WTC11 (cell line): Measurements from ENCODE around the gene FBN2. TPM values are rescaled to one million over a fixed set of nuclear protein-coding genes. Genes with fewer than 3 reads are reported as not detected.

Source experiments
- ATAC-seq: fragments of 200-7000 bp; cut with Tn5 transposase; 2 replicates; pipeline ENCODE4 v1.10.0; 2021; ENCODE audit warnings: mild to moderate bottlenecking, moderate library complexity
- CTCF ChIA-PET: fragments of 300-600 bp; sonication (Branson Sonifier 250); formaldehyde crosslinking; loops from one replicate; lab custom pipeline; 2021; ENCODE audit warnings: antibody characterized with exemption; lab: Charles Lee
- POLR2A ChIA-PET: fragments of 350-600 bp; sonication (Branson Sonifier 250); formaldehyde crosslinking; loops from one replicate; lab custom pipeline; 2021; ENCODE audit warnings: antibody characterized with exemption; lab: Charles Lee
- DNase-seq: peaks from one replicate; pipeline ENCODE4 v3.0.0; 2021; ENCODE audit warnings: low spot score
- H3K27ac Mint-ChIP-seq: 2 replicates; pipeline ENCODE4 v1.8.0; 2021; ENCODE audit warnings: mixed read lengths
- H3K27me3 Mint-ChIP-seq: 2 replicates; pipeline ENCODE4 v1.8.0; 2021; ENCODE audit warnings: low read depth, mild to moderate bottlenecking, moderate library complexity, mixed read lengths
- H3K36me3 Mint-ChIP-seq: 2 replicates; pipeline ENCODE4 v1.8.0; 2021; ENCODE audit warnings: mixed read lengths
- H3K4me1 Mint-ChIP-seq: 2 replicates; pipeline ENCODE4 v1.8.0; 2022; ENCODE audit warnings: mixed read lengths
- H3K4me3 Mint-ChIP-seq: 2 replicates; pipeline ENCODE4 v1.8.0; 2021; ENCODE audit warnings: mild to moderate bottlenecking, moderate library complexity, mixed read lengths
- H3K9me3 Mint-ChIP-seq: 2 replicates; pipeline ENCODE4 v1.8.0; 2021; ENCODE audit warnings: mixed read lengths
- EMX1 ChIP-seq: fragments of 250-450 bp; sonication (Bioruptor Pico); IDR thresholded peaks from 2 replicates; pipeline ENCODE4 v1.8.0; 2021; ENCODE audit warnings: mild to moderate bottlenecking
- FOXJ3 ChIP-seq: sonication (generic); formaldehyde crosslinking; IDR thresholded peaks from 2 replicates; pipeline ENCODE4 v1.9.0; 2021; ENCODE audit warnings: missing genetic modification reagents, mild to moderate bottlenecking, borderline replicate concordance
- GTF2I ChIP-seq: fragments of 250-450 bp; sonication (Bioruptor Pico); conservative IDR thresholded peaks from 2 replicates; pipeline ENCODE4 v1.4.0; 2021; ENCODE audit warnings: mild to moderate bottlenecking
- IRF2 ChIP-seq: sonication (generic); formaldehyde crosslinking; IDR thresholded peaks from 2 replicates; pipeline ENCODE4 v1.8.0; 2022; ENCODE audit warnings: low read depth, missing genetic modification reagents, borderline replicate concordance
- NFATC4 ChIP-seq: fragments of 250-450 bp; sonication (Bioruptor Pico); IDR thresholded peaks from 2 replicates; pipeline ENCODE4 v1.9.0; 2021; ENCODE audit warnings: mild to moderate bottlenecking
- total RNA-seq: library from RNA; stranded (reverse); gene quantifications from 3 replicates; pipeline ENCODE4 v1.2.3, GENCODE V29; 2021
- TF ChIP-seq, protein P1 (sequence below): sonication (generic); formaldehyde crosslinking; IDR thresholded peaks from 2 replicates; pipeline ENCODE4 v1.8.0; 2022; ENCODE audit warnings: mild to moderate bottlenecking, missing genetic modification reagents
- TF ChIP-seq, protein P2 (sequence below): sonication (generic); formaldehyde crosslinking; IDR thresholded peaks from 2 replicates; pipeline ENCODE4 v1.8.0; 2023; ENCODE audit warnings: mild to moderate bottlenecking, missing genetic modification reagents
- TF ChIP-seq, protein P3 (sequence below): sonication (generic); formaldehyde crosslinking; IDR thresholded peaks from 2 replicates; pipeline ENCODE4 v1.8.1; 2023; ENCODE audit warnings: mild to moderate bottlenecking, missing genetic modification reagents, borderline replicate concordance
- TF ChIP-seq, protein P4 (sequence below): sonication (generic); formaldehyde crosslinking; IDR thresholded peaks from 2 replicates; pipeline ENCODE4 v1.8.0; 2022; ENCODE audit warnings: mild to moderate bottlenecking, missing genetic modification reagents
- TF ChIP-seq, protein P5 (sequence below): sonication (generic); formaldehyde crosslinking; IDR thresholded peaks from 2 replicates; pipeline ENCODE4 v1.8.0; 2023; ENCODE audit warnings: missing genetic modification reagents
- TF ChIP-seq, protein P6 (sequence below): fragments of 250-450 bp; sonication (Bioruptor Pico); IDR thresholded peaks from 2 replicates; pipeline ENCODE4 v1.9.0; 2021; ENCODE audit warnings: moderate library complexity, mild to moderate bottlenecking, inconsistent platforms, borderline replicate concordance
- TF ChIP-seq, protein P7 (sequence below): sonication (generic); formaldehyde crosslinking; IDR thresholded peaks from 2 replicates; pipeline ENCODE4 v1.8.1; 2023; ENCODE audit warnings: mild to moderate bottlenecking, missing genetic modification reagents, moderate library complexity
- TF ChIP-seq, protein P8 (sequence below): sonication (generic); formaldehyde crosslinking; IDR thresholded peaks from 2 replicates; pipeline ENCODE4 v1.8.1; 2023; ENCODE audit warnings: mild to moderate bottlenecking, missing genetic modification reagents

Gene FBN2
- total RNA-seq, 1 experiment from 2014 or later = 56.7 TPM

DNA sequence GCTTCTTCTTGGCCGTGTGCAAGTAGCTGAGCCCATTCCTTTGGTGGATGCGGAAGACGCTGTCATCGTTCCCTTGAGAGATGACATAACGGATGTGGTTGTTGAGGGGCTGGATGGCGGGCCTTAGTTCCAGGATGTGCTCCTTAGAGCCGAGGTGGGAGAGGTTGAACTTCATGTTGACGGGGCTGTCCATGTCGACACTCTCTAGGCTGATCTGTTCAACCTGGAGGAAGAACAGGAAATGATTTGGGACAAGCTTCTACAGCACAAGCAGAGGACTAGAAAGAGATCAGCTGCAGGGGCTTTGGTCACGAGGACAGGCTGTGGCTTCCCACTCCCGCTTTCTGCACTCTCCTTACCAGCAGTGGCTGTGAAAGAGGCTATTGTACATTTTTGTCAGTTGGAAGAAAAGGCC lies 278.4 kb downstream of the FBN2 start (continued):
- TF ChIP-seq, protein P1, sequence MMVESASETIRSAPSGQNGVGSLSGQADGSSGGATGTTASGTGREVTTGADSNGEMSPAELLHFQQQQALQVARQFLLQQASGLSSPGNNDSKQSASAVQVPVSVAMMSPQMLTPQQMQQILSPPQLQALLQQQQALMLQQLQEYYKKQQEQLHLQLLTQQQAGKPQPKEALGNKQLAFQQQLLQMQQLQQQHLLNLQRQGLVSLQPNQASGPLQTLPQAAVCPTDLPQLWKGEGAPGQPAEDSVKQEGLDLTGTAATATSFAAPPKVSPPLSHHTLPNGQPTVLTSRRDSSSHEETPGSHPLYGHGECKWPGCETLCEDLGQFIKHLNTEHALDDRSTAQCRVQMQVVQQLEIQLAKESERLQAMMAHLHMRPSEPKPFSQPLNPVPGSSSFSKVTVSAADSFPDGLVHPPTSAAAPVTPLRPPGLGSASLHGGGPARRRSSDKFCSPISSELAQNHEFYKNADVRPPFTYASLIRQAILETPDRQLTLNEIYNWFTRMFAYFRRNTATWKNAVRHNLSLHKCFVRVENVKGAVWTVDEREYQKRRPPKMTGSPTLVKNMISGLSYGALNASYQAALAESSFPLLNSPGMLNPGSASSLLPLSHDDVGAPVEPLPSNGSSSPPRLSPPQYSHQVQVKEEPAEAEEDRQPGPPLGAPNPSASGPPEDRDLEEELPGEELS (CRISPR knock-in tag) = no peak
- TF ChIP-seq, protein P2, sequence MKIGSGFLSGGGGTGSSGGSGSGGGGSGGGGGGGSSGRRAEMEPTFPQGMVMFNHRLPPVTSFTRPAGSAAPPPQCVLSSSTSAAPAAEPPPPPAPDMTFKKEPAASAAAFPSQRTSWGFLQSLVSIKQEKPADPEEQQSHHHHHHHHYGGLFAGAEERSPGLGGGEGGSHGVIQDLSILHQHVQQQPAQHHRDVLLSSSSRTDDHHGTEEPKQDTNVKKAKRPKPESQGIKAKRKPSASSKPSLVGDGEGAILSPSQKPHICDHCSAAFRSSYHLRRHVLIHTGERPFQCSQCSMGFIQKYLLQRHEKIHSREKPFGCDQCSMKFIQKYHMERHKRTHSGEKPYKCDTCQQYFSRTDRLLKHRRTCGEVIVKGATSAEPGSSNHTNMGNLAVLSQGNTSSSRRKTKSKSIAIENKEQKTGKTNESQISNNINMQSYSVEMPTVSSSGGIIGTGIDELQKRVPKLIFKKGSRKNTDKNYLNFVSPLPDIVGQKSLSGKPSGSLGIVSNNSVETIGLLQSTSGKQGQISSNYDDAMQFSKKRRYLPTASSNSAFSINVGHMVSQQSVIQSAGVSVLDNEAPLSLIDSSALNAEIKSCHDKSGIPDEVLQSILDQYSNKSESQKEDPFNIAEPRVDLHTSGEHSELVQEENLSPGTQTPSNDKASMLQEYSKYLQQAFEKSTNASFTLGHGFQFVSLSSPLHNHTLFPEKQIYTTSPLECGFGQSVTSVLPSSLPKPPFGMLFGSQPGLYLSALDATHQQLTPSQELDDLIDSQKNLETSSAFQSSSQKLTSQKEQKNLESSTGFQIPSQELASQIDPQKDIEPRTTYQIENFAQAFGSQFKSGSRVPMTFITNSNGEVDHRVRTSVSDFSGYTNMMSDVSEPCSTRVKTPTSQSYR (CRISPR knock-in tag) = no peak
- TF ChIP-seq, protein P3, sequence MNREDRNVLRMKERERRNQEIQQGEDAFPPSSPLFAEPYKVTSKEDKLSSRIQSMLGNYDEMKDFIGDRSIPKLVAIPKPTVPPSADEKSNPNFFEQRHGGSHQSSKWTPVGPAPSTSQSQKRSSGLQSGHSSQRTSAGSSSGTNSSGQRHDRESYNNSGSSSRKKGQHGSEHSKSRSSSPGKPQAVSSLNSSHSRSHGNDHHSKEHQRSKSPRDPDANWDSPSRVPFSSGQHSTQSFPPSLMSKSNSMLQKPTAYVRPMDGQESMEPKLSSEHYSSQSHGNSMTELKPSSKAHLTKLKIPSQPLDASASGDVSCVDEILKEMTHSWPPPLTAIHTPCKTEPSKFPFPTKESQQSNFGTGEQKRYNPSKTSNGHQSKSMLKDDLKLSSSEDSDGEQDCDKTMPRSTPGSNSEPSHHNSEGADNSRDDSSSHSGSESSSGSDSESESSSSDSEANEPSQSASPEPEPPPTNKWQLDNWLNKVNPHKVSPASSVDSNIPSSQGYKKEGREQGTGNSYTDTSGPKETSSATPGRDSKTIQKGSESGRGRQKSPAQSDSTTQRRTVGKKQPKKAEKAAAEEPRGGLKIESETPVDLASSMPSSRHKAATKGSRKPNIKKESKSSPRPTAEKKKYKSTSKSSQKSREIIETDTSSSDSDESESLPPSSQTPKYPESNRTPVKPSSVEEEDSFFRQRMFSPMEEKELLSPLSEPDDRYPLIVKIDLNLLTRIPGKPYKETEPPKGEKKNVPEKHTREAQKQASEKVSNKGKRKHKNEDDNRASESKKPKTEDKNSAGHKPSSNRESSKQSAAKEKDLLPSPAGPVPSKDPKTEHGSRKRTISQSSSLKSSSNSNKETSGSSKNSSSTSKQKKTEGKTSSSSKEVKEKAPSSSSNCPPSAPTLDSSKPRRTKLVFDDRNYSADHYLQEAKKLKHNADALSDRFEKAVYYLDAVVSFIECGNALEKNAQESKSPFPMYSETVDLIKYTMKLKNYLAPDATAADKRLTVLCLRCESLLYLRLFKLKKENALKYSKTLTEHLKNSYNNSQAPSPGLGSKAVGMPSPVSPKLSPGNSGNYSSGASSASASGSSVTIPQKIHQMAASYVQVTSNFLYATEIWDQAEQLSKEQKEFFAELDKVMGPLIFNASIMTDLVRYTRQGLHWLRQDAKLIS (CRISPR knock-in tag) = no peak
- TF ChIP-seq, protein P4, sequence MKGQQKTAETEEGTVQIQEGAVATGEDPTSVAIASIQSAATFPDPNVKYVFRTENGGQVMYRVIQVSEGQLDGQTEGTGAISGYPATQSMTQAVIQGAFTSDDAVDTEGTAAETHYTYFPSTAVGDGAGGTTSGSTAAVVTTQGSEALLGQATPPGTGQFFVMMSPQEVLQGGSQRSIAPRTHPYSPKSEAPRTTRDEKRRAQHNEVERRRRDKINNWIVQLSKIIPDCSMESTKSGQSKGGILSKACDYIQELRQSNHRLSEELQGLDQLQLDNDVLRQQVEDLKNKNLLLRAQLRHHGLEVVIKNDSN (CRISPR knock-in tag) = no peak
- TF ChIP-seq FOXJ3 (CRISPR knock-in tag) = no peak
- TF ChIP-seq, protein P5, sequence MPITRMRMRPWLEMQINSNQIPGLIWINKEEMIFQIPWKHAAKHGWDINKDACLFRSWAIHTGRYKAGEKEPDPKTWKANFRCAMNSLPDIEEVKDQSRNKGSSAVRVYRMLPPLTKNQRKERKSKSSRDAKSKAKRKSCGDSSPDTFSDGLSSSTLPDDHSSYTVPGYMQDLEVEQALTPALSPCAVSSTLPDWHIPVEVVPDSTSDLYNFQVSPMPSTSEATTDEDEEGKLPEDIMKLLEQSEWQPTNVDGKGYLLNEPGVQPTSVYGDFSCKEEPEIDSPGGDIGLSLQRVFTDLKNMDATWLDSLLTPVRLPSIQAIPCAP = no peak
- TF ChIP-seq, all 79 proteins: peak for 0

DNA sequence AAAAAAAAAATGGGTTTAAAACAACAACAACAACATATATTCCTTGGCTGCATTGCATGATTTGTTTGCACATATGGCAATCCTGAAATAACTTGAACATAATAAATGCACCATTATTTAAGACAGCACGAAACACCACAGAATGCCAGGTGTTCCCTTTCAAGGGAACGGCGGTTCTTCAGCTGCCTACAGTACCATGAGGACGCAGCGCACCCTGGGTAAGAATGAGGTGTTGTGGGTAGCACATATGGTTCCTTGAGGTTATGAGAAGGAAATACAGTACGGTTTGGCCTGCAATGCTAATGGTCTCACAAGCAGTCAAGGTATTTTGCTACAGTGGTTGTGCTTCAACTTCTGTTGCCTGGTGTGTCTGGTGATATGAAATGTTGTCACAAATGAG lies 279.7 kb downstream of the FBN2 start:
- ATAC-seq (no peak), DNase-seq (no peak)
- TF ChIP-seq, protein P6, sequence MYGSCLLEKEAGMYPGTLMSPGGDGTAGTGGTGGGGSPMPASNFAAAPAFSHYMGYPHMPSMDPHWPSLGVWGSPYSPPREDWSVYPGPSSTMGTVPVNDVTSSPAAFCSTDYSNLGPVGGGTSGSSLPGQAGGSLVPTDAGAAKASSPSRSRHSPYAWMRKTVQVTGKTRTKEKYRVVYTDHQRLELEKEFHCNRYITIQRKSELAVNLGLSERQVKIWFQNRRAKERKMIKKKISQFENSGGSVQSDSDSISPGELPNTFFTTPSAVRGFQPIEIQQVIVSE (CRISPR knock-in tag) = no peak
- TF ChIP-seq, protein P1 (CRISPR knock-in tag) = no peak
- no peak for TF ChIP-seq IRF2 (CRISPR knock-in tag)
- no peak for TF ChIP-seq NFATC4 (CRISPR knock-in tag)
- TF ChIP-seq, protein P7, sequence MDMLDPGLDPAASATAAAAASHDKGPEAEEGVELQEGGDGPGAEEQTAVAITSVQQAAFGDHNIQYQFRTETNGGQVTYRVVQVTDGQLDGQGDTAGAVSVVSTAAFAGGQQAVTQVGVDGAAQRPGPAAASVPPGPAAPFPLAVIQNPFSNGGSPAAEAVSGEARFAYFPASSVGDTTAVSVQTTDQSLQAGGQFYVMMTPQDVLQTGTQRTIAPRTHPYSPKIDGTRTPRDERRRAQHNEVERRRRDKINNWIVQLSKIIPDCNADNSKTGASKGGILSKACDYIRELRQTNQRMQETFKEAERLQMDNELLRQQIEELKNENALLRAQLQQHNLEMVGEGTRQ (CRISPR knock-in tag) = no peak
- TF ChIP-seq EMX1 (CRISPR knock-in tag) = no peak
- TF ChIP-seq, protein P8, sequence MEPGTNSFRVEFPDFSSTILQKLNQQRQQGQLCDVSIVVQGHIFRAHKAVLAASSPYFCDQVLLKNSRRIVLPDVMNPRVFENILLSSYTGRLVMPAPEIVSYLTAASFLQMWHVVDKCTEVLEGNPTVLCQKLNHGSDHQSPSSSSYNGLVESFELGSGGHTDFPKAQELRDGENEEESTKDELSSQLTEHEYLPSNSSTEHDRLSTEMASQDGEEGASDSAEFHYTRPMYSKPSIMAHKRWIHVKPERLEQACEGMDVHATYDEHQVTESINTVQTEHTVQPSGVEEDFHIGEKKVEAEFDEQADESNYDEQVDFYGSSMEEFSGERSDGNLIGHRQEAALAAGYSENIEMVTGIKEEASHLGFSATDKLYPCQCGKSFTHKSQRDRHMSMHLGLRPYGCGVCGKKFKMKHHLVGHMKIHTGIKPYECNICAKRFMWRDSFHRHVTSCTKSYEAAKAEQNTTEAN (CRISPR knock-in tag) = no peak
- TF ChIP-seq GTF2I (CRISPR knock-in tag) = no peak
- Mint-ChIP-seq H3K4me1 (peaks cover 7% of the 10 kb centered on the region), H3K27ac (no peak overlapping the region), H3K9me3 (peaks cover 25% of the 10 kb centered on the region), H3K4me3 (no peak overlapping the region), H3K36me3 (peaks cover 31% of the 10 kb centered on the region), H3K27me3 (no peaks in the 10 kb centered on the region)
- ChIA-PET CTCF (no interaction called here), POLR2A (no interaction called here)
